OCI-LY1 (cell line): ENCODE data around the gene SYF2.

Experiments used
- H2AFZ ChIP-seq: fragments of 200-600 bp; sonication (generic), shearing (Covaris generic); 2 replicates; pipeline ENCODE4 v1.6.0; 2014; ENCODE audit warnings: antibody characterized with exemption, mild to moderate bottlenecking, low read length
- H3F3A ChIP-seq: fragments of 200-600 bp; sonication (generic), shearing (Covaris generic); 2 replicates; pipeline ENCODE4 v1.6.0; 2014; ENCODE audit warnings: mild to moderate bottlenecking, antibody characterized with exemption, low read length, moderate library complexity; ENCODE audit not compliant: insufficient read depth
- H3K27ac ChIP-seq: fragments of 200-600 bp; sonication (generic); 2 replicates; pipeline ENCODE4 v1.5.1; 2014; ENCODE audit warnings: low read length, mixed run types, mild to moderate bottlenecking, low read depth; ENCODE audit not compliant: poor library complexity, severe bottlenecking
- H3K27me3 ChIP-seq: fragments of 200-600 bp; sonication (generic); 2 replicates; pipeline ENCODE4 v1.6.0; 2014; ENCODE audit warnings: antibody characterized with exemption, mild to moderate bottlenecking, low read length, moderate library complexity; ENCODE audit not compliant: insufficient read depth
- H3K36me3 ChIP-seq: fragments of 200-600 bp; sonication (generic); 2 replicates; pipeline ENCODE4 v1.6.1; 2014; ENCODE audit warnings: mild to moderate bottlenecking, antibody characterized with exemption, low read length, moderate library complexity, mixed read lengths; ENCODE audit not compliant: insufficient read depth
- H3K4me1 ChIP-seq: fragments of 200-600 bp; sonication (generic); 2 replicates; pipeline ENCODE4 v1.5.1; 2014; ENCODE audit warnings: mild to moderate bottlenecking, low read length, moderate library complexity; ENCODE audit not compliant: insufficient read depth, severe bottlenecking
- H3K4me2 ChIP-seq: fragments of 200-600 bp; sonication (generic), shearing (Covaris generic); 2 replicates; pipeline ENCODE4 v1.6.1; 2014; ENCODE audit warnings: low read length
- H3K4me3 ChIP-seq: fragments of 200-600 bp; sonication (generic); 2 replicates; pipeline ENCODE4 v1.5.1; 2014; ENCODE audit warnings: low read length, low read depth, mild to moderate bottlenecking, mixed read lengths; ENCODE audit not compliant: poor library complexity, severe bottlenecking
- H3K79me2 ChIP-seq: fragments of 200-600 bp; shearing (Covaris generic); 2 replicates; pipeline ENCODE4 v1.6.1; 2016; ENCODE audit warnings: mixed run types, low read length, mixed read lengths; ENCODE audit not compliant: insufficient read depth
- H3K9ac ChIP-seq: fragments of 200-600 bp; sonication (generic), shearing (Covaris generic); 2 replicates; pipeline ENCODE4 v1.6.1; 2014; ENCODE audit warnings: mild to moderate bottlenecking, low read length, mixed read lengths
- H3K9me2 ChIP-seq: fragments of 200-600 bp; sonication (generic), shearing (Covaris generic); 2 replicates; pipeline ENCODE4 v1.6.1; 2014; ENCODE audit warnings: low read depth, mild to moderate bottlenecking, low read length, mixed read lengths
- H3K9me3 ChIP-seq: fragments of 200-600 bp; shearing (Covaris generic); 2 replicates; pipeline ENCODE4 v1.6.1; 2014; ENCODE audit warnings: low read length, mixed read lengths
- H4K20me1 ChIP-seq: fragments of 200-600 bp; sonication (generic), shearing (Covaris generic); 2 replicates; pipeline ENCODE4 v1.6.0; 2016; ENCODE audit warnings: mild to moderate bottlenecking, low read length; ENCODE audit not compliant: insufficient read depth
- CTCF ChIP-seq: fragments of 200-600 bp; sonication (generic), shearing (Covaris generic); IDR thresholded peaks from 2 replicates; pipeline ENCODE4 v1.5.1; 2017; ENCODE audit warnings: mild to moderate bottlenecking, antibody characterized with exemption, low read length, moderate library complexity, mixed read lengths
- EZH2 ChIP-seq: fragments of 200-600 bp; sonication (generic), shearing (Covaris generic); IDR thresholded peaks from 2 replicates; pipeline ENCODE4 v1.8.0; 2017; ENCODE audit warnings: borderline replicate concordance, mixed run types, mild to moderate bottlenecking, antibody characterized with exemption, low read length, moderate library complexity, mixed read lengths

SYF2 gene

GRCh38 chr1:25206201-25206600, 26.1 kb downstream of the SYF2 start:
- no peaks in the 10 kb centered on the region for H3K79me2 ChIP-seq
- H3K9me3 ChIP-seq: no peaks in the 10 kb centered on the region
- no peak overlapping the region for H3K4me2 ChIP-seq
- TF ChIP-seq CTCF (no peak), EZH2 (no peak)
- H2AFZ ChIP-seq: no peak overlapping the region
- peaks cover 14% of the 10 kb centered on the region; the same call in 1 of the 2 replicates for H3K27me3 ChIP-seq
- no peaks in the 10 kb centered on the region for H3K4me1 ChIP-seq
- no peaks in the 10 kb centered on the region for H4K20me1 ChIP-seq
- no peaks in the 10 kb centered on the region for H3K9me2 ChIP-seq
- H3K27ac ChIP-seq: no peak overlapping the region
- no peak overlapping the region for H3K9ac ChIP-seq
- no peak overlapping the region for H3K4me3 ChIP-seq
- H3K36me3 ChIP-seq: no peaks in the 10 kb centered on the region
- no peaks in the 10 kb centered on the region for H3F3A ChIP-seq

GRCh38 chr1:25205786-25206185, 26.5 kb downstream of the SYF2 start:
- H3K9ac ChIP-seq: no peak overlapping the region
- H3K4me1 ChIP-seq: no peaks in the 10 kb centered on the region
- H3K27ac ChIP-seq: no peak overlapping the region
- no peaks in the 10 kb centered on the region for H4K20me1 ChIP-seq
- no peaks in the 10 kb centered on the region for H3F3A ChIP-seq
- H3K79me2 ChIP-seq: no peaks in the 10 kb centered on the region
- no peaks in the 10 kb centered on the region for H3K9me3 ChIP-seq
- H3K27me3 ChIP-seq: peaks cover 18% of the 10 kb centered on the region; the same call in 1 of the 2 replicates
- no peak overlapping the region for H3K4me2 ChIP-seq
- H3K36me3 ChIP-seq: no peaks in the 10 kb centered on the region
- no peak overlapping the region for H3K4me3 ChIP-seq
- TF ChIP-seq CTCF: no peak
- TF ChIP-seq EZH2: no peak
- no peak overlapping the region for H2AFZ ChIP-seq
- no peaks in the 10 kb centered on the region for H3K9me2 ChIP-seq

DNA sequence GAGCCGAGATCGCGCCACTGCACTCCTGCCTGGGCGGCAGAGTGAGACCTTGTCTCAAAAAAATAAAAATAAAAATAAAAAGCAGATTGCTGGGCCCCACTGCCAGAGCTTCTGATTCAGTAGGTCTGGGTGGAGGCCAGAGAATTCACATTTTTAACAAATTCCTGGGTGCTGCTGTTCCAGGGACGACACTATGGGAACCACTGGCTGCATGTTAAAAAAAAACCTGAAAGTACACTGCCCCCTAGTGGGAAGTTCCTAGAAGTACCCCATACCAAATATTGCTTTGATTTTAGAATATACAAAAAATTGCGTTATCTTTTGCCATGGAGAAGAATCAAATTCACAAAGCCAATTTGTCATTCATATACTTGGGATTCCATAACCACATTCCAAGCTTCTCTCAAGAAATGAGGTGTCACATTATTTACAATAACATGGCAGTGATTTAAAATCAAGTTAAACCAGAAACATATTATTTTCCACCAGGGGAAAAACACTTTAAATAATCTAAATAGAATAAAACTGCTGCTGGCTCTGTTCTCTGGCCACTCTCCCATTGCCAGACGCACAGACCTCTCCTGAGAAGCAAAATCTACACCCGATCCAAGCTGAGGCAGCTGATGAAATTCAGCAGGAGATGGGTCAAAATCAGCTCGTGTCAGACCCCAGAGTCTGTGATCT, 27.4 kb downstream of the SYF2 start:
- Histone ChIP-seq H2AFZ (no peak overlapping the region), H3F3A (no peaks in the 10 kb centered on the region), H3K9ac (no peak overlapping the region), H3K27me3 (peaks cover 23% of the 10 kb centered on the region; the same call in 1 of the 2 replicates), H3K4me3 (no peak overlapping the region), H4K20me1 (no peaks in the 10 kb centered on the region), H3K4me1 (no peaks in the 10 kb centered on the region), H3K4me2 (no peak overlapping the region), H3K9me3 (no peaks in the 10 kb centered on the region), H3K27ac (no peak overlapping the region), H3K9me2 (no peaks in the 10 kb centered on the region), H3K79me2 (no peaks in the 10 kb centered on the region), H3K36me3 (no peaks in the 10 kb centered on the region)
- TF ChIP-seq CTCF (peak; percentile 76), EZH2 (no peak)
